Thyroid gland (tissue), 4 donors: ENCODE results near the gene KIF1B. TPM values are rescaled to one million over a fixed set of nuclear protein-coding genes. Genes with fewer than 3 reads are reported as not detected.

Source experiments
- DNase-seq, 2 donors: peaks; one replicate each; pipeline ENCODE4 v3.0.0-alpha.2; 2019
- H3K27ac ChIP-seq, 3 donors: fragments of 200-600 bp; sonication (generic); 1 replicate in 2 of 3; 2 replicates in 1 of 3; pipeline ENCODE4 v1.5.1; 2016 to 2019; ENCODE audit warnings: mild to moderate bottlenecking in 1 of 3, moderate library complexity in 1 of 3
- H3K27me3 ChIP-seq: fragments of 200-600 bp; sonication (generic); one replicate; pipeline ENCODE4 v1.5.1; 2019
- H3K36me3 ChIP-seq, 2 donors: fragments of 200-600 bp; sonication (generic); one replicate each; pipeline ENCODE4 v1.5.1; 2016 to 2019
- H3K4me1 ChIP-seq, 2 donors: fragments of 200-600 bp; sonication (generic); one replicate each; pipeline ENCODE4 v1.5.1; 2017 to 2019
- H3K4me3 ChIP-seq, 3 donors: fragments of 200-600 bp; sonication (generic); replicated peaks in 1 of 3; 1 replicate in 2 of 3; 2 replicates in 1 of 3; pipeline ENCODE4 v1.5.1; 2016; ENCODE audit warnings: mild to moderate bottlenecking in 1 of 3
- H3K9me3 ChIP-seq: fragments of 200-600 bp; sonication (generic); one replicate; pipeline ENCODE4 v1.5.1; 2017
- CTCF ChIP-seq, 6 experiments: fragments of 200-600 bp in 3 of 6; fragments of 450-650 bp in 3 of 6; sonication (generic) in 3 of 6; IDR thresholded peaks; one replicate each; pipeline ENCODE4 v1.5.1; 2016 to 2019; ENCODE audit warnings: antibody characterized with exemption in 6 of 6, mild to moderate bottlenecking in 2 of 6, inconsistent platforms in 1 of 6, moderate library complexity in 1 of 6
- POLR2A ChIP-seq, 2 donors: fragments of 450-650 bp; IDR thresholded peaks; one replicate each; pipeline ENCODE4 v1.6.1; 2017; ENCODE audit warnings: antibody characterized with exemption in 2 of 2, mild to moderate bottlenecking in 2 of 2, moderate library complexity in 1 of 2
- WGBS, 2 donors: methylation state at CpG; one replicate each; pipeline ENCODE4 v1.1.5; 2017; 5-methylcytosine and 5-hydroxymethylcytosine counted together
- intact Hi-C: fragments of 100-400 bp; cut with DNase I; formaldehyde crosslinking; loops from one replicate; pipeline ENCODE4 v1.15.1; 2023
- total RNA-seq, 4 donors: library from RNA; depleted of rRNA; stranded (reverse); fragments of >200 nt; gene quantifications; one replicate each; pipeline ENCODE4 v1.2.3, GENCODE V29; 2016

KIF1B gene
- total RNA-seq, 4 donors from 2014 or later, result 51.7 to 70.5 (median 53.5) TPM

- Histone ChIP-seq H3K36me3 (peaks cover 8 to 9% of the 10 kb centered on the region in 2 donors), H3K4me1 (no peaks in the 10 kb centered on the region), H3K27me3 (no peaks in the 10 kb centered on the region), H3K27ac (no peak overlapping the region), H3K4me3 (no peak overlapping the region), H3K9me3 (no peaks in the 10 kb centered on the region)
- intact Hi-C loops, result no loop called here
- TF ChIP-seq POLR2A (IDR thresholded peaks at IDR 0.05), result no peak
- no peak for TF ChIP-seq CTCF (IDR thresholded peaks at IDR 0.05)
- DNase-seq, result no peak
- 82 to 84% methylated on average over 6 of the region's 6 CpGs for WGBS, 2 donors
These were observed 76.8 kb downstream of the KIF1B start for GRCh38 chr1:10287023-10287645.

GRCh38 chr1:10288029-10288615 lies 77.8 kb downstream of the KIF1B start:
- Histone ChIP-seq H3K4me3 (no peak overlapping the region), H3K27me3 (no peaks in the 10 kb centered on the region), H3K9me3 (no peaks in the 10 kb centered on the region), H3K36me3 (peaks cover 3 to 13% of the 10 kb centered on the region in 2 donors), H3K4me1 (no peaks in the 10 kb centered on the region), H3K27ac (no peak overlapping the region)
- no peak for DNase-seq
- 89 to 91% methylated on average over 3 of the region's 3 CpGs for WGBS, 2 donors
- intact Hi-C loops, result no loop called here
- no peak for TF ChIP-seq CTCF (IDR thresholded peaks at IDR 0.05)
- TF ChIP-seq POLR2A (IDR thresholded peaks at IDR 0.05), result no peak

GRCh38 chr1:10291705-10292104 lies 81.3 kb downstream of the KIF1B start:
- intact Hi-C loops, result no loop called here
- no peaks in the 10 kb centered on the region for H3K9me3 ChIP-seq
- no peak overlapping the region for H3K27ac ChIP-seq
- H3K4me1 ChIP-seq, result no peaks in the 10 kb centered on the region
- TF ChIP-seq CTCF (IDR thresholded peaks at IDR 0.05) (no peak), POLR2A (IDR thresholded peaks at IDR 0.05) (no peak)
- WGBS, 2 donors, result 83 to 87% methylated on average over 1 of the region's 1 CpG
- DNase-seq, result no peak
- H3K27me3 ChIP-seq, result no peaks in the 10 kb centered on the region
- H3K36me3 ChIP-seq, result peaks cover 8 to 15% of the 10 kb centered on the region in 2 donors
- H3K4me3 ChIP-seq, result no peak overlapping the region

GRCh38 chr1:10292188-10292587 lies 81.8 kb downstream of the KIF1B start:
- TF ChIP-seq POLR2A (IDR thresholded peaks at IDR 0.05) (no peak), CTCF (IDR thresholded peaks at IDR 0.05) (no peak)
- no peak overlapping the region for H3K4me3 ChIP-seq
- 91 to 93% methylated on average over 2 of the region's 2 CpGs for WGBS, 2 donors
- intact Hi-C loops, result no loop called here
- DNase-seq, result no peak
- H3K27me3 ChIP-seq, result no peaks in the 10 kb centered on the region
- H3K4me1 ChIP-seq, result no peaks in the 10 kb centered on the region
- no peak overlapping the region for H3K27ac ChIP-seq
- H3K36me3 ChIP-seq, result peaks cover 12 to 20% of the 10 kb centered on the region in 2 donors
- no peaks in the 10 kb centered on the region for H3K9me3 ChIP-seq

GRCh38 chr1:10295481-10296085 lies 85.2 kb downstream of the KIF1B start:
- Histone ChIP-seq H3K27ac (no peak overlapping the region), H3K36me3 (peaks cover 12 to 18% of the 10 kb centered on the region in 2 donors), H3K9me3 (no peaks in the 10 kb centered on the region), H3K4me3 (no peak overlapping the region), H3K27me3 (no peaks in the 10 kb centered on the region), H3K4me1 (peaks cover 5 to 6% of the 10 kb centered on the region in 2 donors)
- WGBS, 2 donors, result 97% methylated on average over 6 of the region's 6 CpGs
- TF ChIP-seq CTCF (IDR thresholded peaks at IDR 0.05) (no peak), POLR2A (IDR thresholded peaks at IDR 0.05) (no peak)
- DNase-seq, result no peak
- intact Hi-C loops, result no loop called here
